Inferior parietal cortex (tissue), 1 donor: ENCODE measurements around the gene KIAA1549.

Experiments
- DNase-seq: peaks from one replicate; pipeline ENCODE4 v3.0.0-alpha.2; 2016; ENCODE audit errors: extremely low spot score

The KIAA1549 gene

DNA sequence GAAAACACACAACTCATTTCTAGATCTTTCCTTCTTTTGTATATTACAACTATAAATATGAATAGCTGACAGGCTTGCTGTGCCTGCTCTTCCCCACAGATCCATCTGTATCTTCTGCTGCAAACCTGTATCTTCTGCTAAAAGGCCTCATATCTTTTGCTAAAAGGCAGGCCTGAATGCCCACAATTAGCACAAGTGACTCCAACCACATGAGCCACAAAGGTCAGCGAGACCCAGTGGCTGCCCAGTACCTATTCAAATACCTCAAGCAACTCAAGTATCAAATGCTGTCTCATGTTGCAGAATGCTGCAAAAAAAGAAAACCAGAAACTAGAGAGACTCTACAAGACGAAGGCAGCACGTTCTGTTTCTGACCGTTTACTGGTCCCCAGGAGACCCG lies 128.7 kb downstream of the KIAA1549 start:
- DNase-seq, result no peak

DNA sequence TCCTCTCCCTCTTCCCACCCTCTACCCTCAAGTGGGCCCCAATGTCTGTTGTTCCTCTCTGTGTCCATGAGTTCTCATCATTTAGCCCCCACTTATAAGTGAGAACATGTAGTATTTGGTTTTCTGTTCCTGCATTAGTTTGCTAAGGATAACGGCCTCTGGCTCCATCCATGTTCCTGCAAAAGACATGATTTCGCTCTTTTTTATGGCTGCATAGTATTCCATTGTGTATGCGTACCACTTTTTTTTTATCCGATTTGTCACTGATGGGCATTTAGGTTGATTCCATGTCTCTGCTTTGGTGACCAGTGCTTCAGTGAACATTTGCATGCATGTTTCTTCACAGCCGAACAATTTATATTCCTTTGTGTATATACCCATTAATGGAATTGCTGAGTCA lies 131.5 kb downstream of the KIAA1549 start:
- no peak for DNase-seq

DNA sequence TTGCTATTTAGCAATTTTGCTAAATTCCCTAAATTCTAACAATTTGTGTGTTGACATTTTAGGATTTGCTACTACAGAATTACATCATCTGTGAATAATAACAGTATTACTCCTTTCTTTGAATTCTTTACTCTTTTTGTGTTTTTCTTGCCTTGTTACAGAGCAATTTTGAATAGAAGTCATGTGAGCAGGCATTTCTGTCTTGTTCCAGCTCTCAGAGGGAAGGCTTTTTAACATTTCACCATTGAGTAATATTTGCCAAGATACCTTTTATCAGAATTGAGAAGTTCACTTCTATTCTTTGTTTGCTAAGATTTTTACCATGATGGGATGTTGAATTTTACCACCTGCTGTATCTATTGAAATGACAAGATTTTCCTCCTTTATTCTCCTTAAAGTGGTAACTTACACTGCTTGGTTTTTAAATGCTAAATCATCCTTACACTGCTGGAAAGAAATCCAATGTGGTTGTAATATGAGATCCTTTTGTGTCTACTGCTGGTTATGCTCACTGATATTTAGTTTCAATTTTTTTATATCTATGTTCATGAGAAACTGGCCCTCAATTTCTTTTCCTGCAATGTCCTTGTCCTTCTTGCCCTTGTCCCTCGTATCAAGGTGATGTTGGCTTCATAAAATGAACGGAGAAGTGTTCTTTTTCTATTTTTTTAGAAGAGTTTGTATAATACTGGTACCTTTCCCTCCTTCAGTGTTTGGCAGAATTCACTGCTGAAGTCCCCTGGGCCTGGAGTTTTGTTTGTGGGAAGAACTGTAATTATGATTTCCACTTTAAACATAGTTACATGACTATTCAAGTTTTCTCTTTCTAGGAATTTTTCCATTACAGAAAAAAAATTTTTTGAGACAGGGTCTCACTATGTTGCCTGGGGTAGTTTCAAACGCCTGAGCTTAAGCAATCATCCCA lies 132.9 kb downstream of the KIAA1549 start:
- DNase-seq, result no peak

DNA sequence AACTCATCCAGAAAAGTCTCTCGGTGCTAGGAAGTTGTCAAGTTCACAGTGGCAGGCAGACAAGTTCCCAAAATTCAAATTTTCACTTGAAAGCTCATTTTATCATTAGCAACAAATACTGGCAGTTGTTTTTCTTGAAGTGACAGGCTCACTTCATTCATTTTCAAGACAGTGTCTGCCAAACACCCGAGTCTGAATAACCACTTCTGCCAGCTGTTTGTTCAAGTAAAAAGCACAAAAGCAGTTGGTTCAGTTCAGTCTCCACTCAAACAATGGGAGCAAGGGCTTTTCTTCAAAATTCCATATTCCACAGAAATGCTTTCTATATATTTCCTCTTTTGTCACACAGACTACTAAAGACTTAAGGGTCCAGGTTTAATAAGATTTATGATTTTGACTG lies 135.5 kb downstream of the KIAA1549 start:
- no peak for DNase-seq

DNA sequence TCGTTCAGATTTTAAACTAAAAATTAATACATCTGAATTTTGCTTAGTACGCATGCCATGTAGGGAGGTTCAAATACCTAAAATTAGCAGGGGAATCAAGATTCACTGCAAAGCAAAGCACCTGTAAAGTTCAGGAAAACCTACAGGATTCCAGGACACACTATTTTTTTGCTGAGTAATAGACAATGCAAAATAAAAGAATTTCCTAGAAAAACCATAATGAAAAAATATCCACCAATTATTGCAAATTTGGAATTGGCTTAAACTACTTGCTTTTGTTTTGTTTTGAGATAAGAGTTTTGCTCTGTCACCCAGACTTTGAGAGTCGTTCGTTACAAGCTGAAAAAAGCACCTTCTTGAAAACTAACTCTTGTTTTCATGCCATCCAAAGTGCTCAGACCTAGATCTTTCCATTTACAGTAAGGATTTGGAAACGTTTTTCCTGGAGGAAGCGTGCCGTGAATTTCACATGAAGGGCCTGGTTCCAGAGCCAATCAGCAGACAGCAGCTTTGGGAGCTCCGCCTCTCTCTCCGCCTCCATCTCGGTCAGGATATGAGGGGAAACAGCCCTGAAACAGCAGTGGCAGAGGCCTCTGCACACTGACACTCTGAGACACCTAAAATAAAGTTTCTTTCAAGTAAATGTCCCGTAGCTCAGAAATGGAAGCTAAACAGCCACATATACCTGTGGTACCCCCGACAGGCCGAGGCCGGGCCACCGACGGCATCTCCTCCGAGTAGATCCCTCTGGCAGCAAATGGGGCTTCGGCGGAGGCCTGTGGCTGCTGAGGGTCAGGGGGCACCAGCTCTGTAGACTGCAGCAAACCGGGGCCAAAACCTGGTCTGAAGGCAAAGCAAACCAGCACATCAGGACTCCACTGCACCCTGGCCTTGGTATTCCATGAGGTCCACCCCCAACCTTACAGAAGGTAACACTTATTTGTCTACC lies 137.3 kb downstream of the KIAA1549 start:
- no peak for DNase-seq

DNA sequence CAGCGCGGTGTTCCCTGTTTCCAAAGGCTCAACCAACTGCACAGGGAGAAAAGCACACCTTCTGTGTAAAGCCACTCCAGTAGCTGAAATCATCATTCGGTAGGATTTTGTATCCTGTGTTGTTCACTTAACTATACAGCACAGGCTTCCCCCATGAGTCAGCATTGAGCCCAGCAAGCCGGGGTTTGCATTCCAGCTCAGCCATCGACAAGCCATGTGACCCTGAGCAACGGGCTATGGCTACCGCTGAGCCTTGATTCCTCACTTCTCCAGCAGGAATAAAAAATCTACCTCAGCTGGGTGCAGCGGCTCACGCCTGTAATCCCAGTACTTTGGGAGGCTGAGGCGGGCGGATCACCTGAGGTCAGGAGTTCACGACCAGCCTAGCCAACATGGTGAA lies 139.1 kb downstream of the KIAA1549 start:
- no peak for DNase-seq

DNA sequence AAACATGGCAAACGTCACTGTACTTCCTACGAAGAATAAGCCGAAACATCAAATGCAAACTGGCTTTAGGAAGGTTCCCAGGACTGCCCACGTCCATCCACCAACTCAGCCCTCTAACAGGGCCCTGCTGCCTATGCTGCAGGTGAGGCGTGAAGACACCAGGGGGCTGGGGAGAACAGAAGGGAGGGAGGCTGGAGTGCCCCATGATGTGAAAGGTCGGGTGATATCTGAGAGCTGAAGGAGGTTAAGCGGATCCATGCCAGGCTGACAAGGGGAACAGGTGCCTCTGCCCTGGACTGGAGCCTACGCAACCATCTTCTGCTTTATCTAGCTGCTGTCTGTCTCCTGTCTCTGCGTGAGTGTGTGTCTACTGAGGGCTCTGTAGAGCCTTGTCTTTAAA lies 143.0 kb downstream of the KIAA1549 start:
- DNase-seq, result no peak

DNA sequence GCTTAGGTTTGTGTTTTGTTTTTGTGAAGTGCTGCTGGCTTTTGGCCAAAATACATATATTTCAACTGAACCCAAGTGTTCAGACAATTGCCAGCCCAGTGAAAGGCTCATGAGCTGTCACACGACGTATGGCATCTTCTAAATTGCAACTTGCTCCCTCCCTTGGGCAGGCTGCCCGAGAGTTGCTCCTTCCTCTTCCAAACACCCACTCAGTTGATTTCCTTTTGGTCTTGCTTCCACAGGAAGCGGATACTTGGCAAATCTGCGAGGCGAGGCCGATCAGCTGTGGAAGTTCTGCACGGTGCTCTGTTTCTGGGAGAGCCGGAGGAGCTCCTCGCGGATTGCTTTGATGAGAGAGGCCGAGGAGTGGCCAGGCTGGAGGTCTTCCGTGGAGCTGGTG lies 143.6 kb downstream of the KIAA1549 start:
- DNase-seq, result no peak

DNA sequence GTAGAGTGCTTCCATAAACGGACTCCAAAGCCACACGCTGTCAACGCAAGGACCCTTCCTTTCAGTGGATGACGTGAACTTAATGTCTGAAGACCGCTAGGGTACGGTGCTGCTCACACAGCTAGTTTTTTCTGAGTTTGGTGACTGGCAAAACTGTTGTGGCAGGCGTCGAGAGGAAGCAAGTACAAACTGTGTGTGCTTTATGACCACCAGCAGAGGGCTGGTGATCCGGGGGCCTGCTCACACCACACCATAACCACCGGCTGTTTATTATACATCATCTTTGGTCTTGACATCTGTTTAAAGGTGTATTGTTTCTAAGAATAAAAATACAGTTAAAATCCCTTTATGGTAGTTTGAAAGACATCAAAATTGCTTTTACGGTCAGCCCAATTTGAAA lies 146.1 kb downstream of the KIAA1549 start:
- DNase-seq, result no peak

DNA sequence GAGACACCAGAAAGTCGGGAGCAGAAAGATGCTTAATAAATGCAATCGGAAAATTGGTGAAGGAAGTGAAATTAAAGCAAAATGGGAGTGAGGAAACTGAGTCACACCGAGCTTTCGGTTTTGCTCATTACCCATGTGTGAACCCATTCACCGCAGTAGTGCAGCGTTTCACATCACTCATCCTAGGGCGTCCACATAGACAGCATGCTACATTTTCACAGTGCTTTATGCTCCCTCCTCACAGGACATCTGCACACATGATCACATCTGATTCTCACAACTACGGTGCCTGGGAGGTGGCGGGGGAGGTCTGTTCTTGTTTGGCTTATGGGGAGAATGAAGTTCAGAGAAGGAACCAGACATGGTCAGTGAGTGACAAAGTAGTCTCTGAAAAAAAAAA lies 146.6 kb downstream of the KIAA1549 start:
- no peak for DNase-seq

DNA sequence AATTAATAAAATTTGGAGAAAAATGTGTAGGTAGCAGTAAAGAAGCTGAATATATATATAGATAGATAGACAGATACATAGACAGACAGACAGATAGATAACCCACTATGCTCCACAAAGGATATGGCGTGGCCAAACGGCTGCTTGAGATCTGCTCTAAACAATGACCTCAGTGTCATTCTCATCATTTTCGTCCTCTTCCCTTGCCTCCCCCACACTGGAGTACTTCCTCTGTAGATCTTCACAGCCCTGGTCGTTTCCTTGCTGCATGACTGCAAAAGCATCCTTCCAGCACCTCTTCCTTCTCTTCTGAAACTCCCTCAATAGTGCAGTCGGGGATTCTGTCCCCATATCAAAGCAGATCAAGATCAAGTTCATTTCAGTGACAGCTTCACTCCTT lies 147.6 kb downstream of the KIAA1549 start:
- no peak for DNase-seq

DNA sequence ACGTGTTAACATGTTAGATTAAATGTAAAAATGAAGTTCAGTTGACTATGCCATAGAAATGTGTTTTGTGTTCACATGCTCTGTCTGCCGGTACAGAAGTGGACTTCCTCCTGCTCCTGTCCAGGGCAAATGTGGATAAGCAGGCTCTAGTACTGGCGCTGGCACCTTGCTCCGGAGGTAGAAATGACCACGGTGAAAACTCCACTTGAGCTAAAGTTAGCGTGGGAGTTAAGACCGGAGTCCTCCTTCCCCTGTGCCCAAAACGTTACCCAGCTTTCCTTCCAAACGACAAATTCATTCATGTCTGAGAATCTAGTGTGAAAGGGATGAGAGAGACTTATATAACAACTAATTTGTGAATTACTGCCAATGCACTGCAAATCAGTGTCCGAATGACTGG lies 148.2 kb downstream of the KIAA1549 start:
- no peak for DNase-seq

DNA sequence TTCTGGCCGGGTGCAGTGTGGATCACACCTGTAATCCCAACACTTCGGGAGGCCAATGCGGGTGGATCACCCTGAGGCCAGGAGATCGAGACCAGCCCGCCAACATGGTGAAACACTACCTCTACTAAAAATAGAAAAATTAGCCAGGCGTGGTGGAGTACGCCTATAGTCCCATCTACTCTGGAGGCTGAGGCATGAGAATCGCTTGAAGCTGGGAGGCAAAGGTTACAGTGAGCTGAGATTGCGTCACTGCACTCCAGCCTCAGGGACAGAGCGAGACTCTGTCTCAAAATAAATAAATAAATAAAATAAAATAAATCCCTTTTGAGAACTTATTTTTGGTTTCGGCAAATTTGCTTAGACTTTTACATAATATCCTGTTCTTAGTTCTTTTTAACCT lies 151.9 kb downstream of the KIAA1549 start:
- no peak for DNase-seq

DNA sequence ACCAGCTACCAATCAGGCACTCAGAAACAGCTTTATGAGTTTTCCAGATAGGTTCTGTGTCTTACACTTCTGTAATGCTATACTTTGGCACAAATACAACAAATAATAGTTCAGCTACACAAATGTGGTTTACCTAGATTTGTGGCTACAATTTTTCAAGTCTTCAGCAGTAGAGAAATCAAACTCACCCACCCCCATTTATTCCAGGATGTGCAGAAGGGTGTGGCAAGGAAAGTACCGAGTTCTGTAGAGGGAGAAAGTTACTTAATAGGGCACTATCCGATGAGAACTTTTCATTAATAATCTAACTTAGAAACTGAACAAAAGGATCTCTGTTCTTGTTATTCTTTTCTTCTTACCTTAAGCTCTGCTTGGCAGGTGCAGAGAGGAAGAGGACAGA lies 152.9 kb downstream of the KIAA1549 start:
- no peak for DNase-seq

DNA sequence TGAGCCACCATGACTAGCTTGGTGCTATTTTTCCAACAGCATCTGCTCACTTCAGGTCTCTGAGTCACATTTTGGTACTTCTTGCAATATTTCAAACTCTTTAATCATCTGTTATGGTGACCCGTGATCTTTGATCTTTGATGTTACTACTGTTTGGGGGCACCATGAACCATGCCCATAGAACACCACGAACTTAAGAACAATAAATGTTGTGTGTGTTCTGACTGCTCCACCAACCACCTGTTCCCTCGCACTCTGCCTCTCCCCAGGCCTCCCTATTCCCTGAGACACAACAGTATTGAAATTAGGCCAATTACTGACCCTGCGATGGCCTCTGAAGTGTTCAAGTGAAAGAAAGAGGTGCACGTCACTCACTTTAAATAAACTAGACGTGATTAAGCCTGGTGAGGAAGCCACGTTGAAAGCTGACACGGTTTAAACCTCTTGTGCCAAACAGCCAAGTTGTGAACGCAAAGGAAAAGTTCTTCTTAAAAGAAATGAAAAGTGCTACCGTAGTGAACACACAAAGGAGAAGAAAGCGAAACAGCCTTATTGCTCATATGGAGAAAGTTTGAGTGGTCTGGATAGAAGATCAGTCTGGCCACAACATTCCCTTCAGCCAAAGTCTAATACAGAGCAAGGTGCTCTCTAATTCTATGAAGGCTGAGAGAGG lies 156.0 kb downstream of the KIAA1549 start:
- no peak for DNase-seq

DNA sequence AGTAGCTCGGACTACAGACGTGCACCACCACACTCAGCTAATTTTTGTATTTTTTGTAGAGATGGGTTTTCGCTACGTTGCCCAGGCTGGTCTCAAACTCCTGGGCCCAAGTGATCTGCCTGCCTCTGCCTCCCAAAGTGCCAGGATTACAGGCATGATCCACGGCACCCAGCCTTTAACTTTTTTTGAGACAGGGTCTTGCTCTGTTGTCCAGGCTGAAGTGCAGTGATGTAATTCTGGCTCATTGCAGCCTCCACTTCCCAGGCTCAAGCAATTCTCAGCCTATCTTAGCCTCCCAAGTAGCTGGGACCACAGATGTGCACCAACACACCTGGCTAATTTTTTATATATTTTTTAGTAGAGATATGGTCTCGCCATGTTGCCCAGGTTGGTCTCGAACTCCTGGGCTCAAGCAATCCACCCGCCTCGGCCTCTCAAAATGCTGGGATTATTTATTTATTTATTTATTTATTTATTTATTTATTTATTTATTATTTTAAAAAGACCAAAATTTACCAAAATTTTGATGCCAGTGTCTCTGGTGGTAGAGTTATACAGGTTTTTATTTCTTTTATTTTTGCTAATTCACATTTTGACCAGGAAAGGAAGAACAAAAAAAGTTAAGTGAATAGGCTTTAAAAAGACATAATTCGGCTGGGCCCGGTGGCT lies 158.2 kb downstream of the KIAA1549 start:
- no peak for DNase-seq

DNA sequence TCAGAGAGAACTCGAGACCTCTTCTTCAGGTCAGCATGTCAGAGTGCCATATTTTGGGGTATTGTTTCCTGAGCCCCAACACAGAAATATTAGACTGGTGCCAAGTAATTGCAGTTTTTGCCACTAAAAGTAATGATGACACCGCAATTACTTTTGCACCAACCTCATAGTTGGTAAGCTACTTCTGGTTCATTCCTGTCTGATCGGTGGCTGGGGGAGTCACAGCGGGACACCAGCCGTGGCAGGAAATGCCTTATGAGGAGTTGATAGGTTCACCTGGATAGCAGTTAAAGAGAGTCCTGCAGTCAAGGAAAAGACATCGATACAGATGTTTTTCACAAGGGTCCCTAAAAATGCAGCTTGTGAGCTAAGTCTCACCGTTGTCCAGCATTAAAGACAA lies 159.3 kb downstream of the KIAA1549 start:
- DNase-seq, result no peak

DNA sequence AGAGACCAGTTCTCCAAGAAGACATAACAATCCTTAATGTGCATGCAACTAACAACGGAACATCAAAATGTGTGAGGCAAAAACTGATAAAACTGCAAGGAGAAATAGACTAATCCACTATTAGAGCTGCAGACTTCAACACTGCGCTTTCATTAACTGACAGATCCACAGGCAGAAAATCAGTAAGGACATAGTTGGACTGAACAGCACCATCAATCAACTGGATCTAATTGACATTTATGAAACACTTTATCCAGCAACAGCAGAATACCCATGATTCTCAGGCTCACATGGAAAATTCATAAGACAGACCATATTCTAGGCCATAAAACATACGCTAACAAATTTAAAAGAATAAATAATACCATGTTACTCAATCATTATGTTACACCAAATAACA lies 161.6 kb downstream of the KIAA1549 start:
- DNase-seq, result no peak

DNA sequence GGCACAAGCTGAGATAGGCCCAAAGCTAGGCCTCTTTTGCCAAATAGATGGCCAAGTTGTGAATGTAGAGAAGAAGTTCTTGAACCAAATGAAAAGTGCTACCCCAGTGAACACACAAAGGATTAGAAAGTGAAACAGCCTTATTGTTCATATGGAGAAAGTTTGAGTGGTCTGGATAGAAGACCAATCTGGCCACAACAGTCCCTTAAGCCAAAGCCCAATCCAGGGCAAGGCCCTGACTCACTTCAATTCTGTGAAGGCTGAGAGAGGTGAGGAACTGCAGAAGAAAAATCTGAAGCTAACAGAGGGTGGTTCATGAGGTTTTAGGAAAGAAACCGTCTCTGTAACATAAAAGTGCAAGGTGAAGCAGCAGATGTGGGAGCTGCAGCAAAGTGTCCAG lies 164.5 kb downstream of the KIAA1549 start:
- DNase-seq, result no peak

DNA sequence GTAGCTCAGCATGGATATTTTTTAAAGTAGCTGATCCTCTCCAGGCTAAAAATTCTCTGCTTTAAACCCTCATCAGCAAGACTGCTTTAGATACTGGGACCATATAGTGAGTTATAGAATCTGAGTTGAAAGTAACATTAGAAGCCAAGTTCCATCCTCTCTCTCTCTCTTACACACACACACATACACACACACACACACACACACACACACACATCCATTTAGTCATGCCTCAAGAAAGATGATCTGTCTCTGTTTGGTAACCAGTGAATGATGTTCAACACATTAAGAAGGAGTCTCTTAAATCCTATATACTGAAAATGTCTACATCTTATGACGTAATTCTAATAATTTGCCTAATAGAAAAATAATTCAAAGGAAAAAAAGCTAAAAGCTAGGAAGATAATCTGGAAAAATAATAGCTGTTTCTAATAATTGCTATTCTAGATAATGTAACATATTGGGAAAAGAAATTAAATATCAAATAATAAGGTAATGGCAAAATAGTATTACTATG lies 166.3 kb downstream of the KIAA1549 start:
- DNase-seq, result no peak

DNA sequence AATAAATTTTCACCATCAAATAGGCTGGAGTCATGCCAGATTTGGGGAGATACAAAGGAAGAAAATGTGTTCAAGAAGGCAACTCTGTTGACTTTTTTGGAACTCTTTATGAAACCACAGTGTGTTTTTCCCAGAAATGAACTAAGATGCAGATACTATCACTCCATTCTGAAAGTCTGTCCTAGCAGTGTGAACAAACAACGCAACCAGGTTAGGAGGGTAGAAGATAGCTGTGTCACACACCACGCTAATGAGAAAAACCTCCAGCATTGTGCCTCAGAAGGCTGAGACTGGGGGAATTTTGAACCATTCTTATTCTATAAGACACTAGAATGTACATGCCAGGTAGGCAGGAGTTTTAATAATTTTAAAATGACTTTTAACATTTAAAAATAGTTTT lies 167.2 kb downstream of the KIAA1549 start:
- DNase-seq, result no peak
